Spleen (tissue), 7 donors: Measurements from ENCODE around the gene CACNA1C.

Experiments used
- POLR2A ChIP-seq, 3 donors: fragments of 450-650 bp; IDR thresholded peaks; one replicate each; pipeline ENCODE4 v1.5.1; 2017; ENCODE audit warnings: antibody characterized with exemption in 3 of 3, mild to moderate bottlenecking in 1 of 3
- POLR2AphosphoS5 ChIP-seq, 3 donors: sonication (generic); formaldehyde crosslinking; IDR thresholded peaks; one replicate each; pipeline ENCODE4 v1.5.1; 2017; ENCODE audit warnings: antibody characterized with exemption in 3 of 3
- TF ChIP-seq, protein P1 (sequence below), 11 experiments: fragments of 200-600 bp in 7 of 11; fragments of 450-650 bp in 4 of 11; sonication (generic) in 4 of 11; IDR thresholded peaks in 8 of 11; conservative IDR thresholded peaks in 3 of 11; 1 replicate in 7 of 11; 2 replicates in 4 of 11; pipeline versions ENCODE4 v1.4.0 to v1.8.0; 2016 to 2021; ENCODE audit warnings: antibody characterized with exemption in 11 of 11, inconsistent platforms in 4 of 11, mild to moderate bottlenecking in 1 of 11
- donor health status: DM: no; HTN: no; CAD: no; lungs with moderate emphysema.
- donor health status: DM: no; HTN: no; CAD: no.
- donor health status: DM: no; HTN: no; CAD: no.

DNA sequence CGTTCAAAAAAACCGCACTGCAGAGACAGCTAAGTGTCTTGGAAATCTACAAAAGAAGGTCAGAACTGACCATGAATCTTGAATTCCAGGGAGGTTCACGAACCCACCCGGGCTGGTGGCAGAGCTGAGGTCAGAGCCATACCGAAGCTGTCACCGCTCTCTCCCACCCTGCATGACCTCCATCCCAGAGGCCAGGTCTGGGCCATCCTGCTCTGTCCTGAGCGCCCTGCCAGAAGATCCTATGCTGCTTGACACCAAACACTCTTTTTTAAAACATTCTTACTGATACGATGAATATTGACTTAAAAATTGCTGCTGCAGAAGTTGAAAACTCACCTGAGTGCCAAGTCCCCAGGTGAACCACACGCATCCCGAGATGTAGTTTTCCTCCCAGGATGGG is 412.9 kb downstream of the CACNA1C start:
- TF ChIP-seq POLR2A (IDR thresholded peaks at IDR 0.05) (no peak), POLR2AphosphoS5 (IDR thresholded peaks at IDR 0.05) (no peak)
- TF ChIP-seq, protein P1, sequence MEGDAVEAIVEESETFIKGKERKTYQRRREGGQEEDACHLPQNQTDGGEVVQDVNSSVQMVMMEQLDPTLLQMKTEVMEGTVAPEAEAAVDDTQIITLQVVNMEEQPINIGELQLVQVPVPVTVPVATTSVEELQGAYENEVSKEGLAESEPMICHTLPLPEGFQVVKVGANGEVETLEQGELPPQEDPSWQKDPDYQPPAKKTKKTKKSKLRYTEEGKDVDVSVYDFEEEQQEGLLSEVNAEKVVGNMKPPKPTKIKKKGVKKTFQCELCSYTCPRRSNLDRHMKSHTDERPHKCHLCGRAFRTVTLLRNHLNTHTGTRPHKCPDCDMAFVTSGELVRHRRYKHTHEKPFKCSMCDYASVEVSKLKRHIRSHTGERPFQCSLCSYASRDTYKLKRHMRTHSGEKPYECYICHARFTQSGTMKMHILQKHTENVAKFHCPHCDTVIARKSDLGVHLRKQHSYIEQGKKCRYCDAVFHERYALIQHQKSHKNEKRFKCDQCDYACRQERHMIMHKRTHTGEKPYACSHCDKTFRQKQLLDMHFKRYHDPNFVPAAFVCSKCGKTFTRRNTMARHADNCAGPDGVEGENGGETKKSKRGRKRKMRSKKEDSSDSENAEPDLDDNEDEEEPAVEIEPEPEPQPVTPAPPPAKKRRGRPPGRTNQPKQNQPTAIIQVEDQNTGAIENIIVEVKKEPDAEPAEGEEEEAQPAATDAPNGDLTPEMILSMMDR (IDR thresholded peaks at IDR 0.05 in 8 of 11, conservative IDR thresholded peaks at IDR 0.05 in 3 of 11) = no peak
